Ovary (tissue), 3 donors: ENCODE measurements around the gene DUOXA2.

Experiments
- EP300 ChIP-seq: sonication (generic); formaldehyde crosslinking; IDR thresholded peaks from one replicate; pipeline ENCODE4 v1.6.1; 2017; ENCODE audit warnings: antibody characterized with exemption
- POLR2A ChIP-seq: fragments of 450-650 bp; IDR thresholded peaks from one replicate; pipeline ENCODE4 v1.6.1; 2017; ENCODE audit warnings: antibody characterized with exemption, mild to moderate bottlenecking, moderate library complexity
- TF ChIP-seq, protein P1 (sequence below), 3 donors: fragments of 450-650 bp in 2 of 3; fragments of 200-600 bp in 1 of 3; IDR thresholded peaks; one replicate each; pipeline versions ENCODE4 v1.5.1 to v1.8.0; 2016 to 2022; ENCODE audit warnings: antibody characterized with exemption in 3 of 3, mild to moderate bottlenecking in 1 of 3
- donor health status: DM: no; HTN: no; CAD: no.

DNA sequence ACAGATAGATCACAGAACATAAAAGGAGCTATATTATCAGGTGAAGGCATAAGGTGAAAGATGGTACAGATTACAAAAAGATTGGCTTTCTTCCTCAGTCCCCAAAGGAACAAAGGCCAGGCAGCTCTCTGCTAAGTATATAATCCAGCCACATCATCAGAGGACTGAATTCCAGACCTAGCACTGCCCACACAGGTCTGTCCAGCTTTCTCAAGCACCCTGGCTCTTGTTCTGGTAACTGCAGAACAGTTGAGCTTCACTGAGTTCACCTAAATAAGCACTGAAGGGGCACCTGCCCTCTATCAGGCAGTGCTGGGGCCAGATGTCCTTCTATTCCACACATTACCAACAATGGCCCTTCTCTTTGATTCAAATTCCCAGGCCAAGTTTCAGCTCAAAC, 9.3 kb downstream of the DUOXA2 start:
- TF ChIP-seq EP300 = no peak
- TF ChIP-seq, protein P1, sequence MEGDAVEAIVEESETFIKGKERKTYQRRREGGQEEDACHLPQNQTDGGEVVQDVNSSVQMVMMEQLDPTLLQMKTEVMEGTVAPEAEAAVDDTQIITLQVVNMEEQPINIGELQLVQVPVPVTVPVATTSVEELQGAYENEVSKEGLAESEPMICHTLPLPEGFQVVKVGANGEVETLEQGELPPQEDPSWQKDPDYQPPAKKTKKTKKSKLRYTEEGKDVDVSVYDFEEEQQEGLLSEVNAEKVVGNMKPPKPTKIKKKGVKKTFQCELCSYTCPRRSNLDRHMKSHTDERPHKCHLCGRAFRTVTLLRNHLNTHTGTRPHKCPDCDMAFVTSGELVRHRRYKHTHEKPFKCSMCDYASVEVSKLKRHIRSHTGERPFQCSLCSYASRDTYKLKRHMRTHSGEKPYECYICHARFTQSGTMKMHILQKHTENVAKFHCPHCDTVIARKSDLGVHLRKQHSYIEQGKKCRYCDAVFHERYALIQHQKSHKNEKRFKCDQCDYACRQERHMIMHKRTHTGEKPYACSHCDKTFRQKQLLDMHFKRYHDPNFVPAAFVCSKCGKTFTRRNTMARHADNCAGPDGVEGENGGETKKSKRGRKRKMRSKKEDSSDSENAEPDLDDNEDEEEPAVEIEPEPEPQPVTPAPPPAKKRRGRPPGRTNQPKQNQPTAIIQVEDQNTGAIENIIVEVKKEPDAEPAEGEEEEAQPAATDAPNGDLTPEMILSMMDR (IDR thresholded peaks at IDR 0.05) = no peak
- TF ChIP-seq POLR2A = no peak
